Esophagus muscularis mucosa (tissue), 4 donors: Measurements from ENCODE around the gene CDC42EP3. TPM values are rescaled to one million over a fixed set of nuclear protein-coding genes. Genes with fewer than 3 reads are reported as not detected.

ENCODE experiments used
- DNase-seq: peaks from one replicate; pipeline ENCODE4 v3.0.0-alpha.2; 2017; ENCODE audit errors: extremely low spot score
- H3K27ac ChIP-seq, 4 donors: fragments of 200-600 bp; sonication (generic); replicated peaks in 1 of 4; 1 replicate in 3 of 4; 2 replicates in 1 of 4; pipeline ENCODE4 v1.5.1; 2016 to 2019; ENCODE audit warnings: mild to moderate bottlenecking in 1 of 4
- H3K27me3 ChIP-seq, 4 donors: fragments of 200-600 bp; sonication (generic); one replicate each; pipeline versions ENCODE4 v1.5.1 to v1.6.0; 2016 to 2019
- H3K36me3 ChIP-seq, 4 donors: fragments of 200-600 bp; sonication (generic); one replicate each; pipeline ENCODE4 v1.5.1; 2016 to 2019
- H3K4me1 ChIP-seq, 4 donors: fragments of 200-600 bp; sonication (generic); one replicate each; pipeline ENCODE4 v1.5.1; 2016 to 2019
- H3K4me3 ChIP-seq, 4 donors: fragments of 200-600 bp; sonication (generic); 1 replicate in 2 of 4; 2 replicates in 2 of 4; pipeline ENCODE4 v1.5.1; 2016 to 2019; ENCODE audit warnings: mild to moderate bottlenecking in 4 of 4, moderate library complexity in 1 of 4
- H3K9me3 ChIP-seq, 4 donors: fragments of 200-600 bp; sonication (generic); 1 replicate in 3 of 4; 2 replicates in 1 of 4; pipeline ENCODE4 v1.5.1; 2016 to 2019
- CTCF ChIP-seq, 3 experiments: fragments of 200-600 bp in 2 of 3; fragments of 450-650 bp in 1 of 3; sonication (generic) in 2 of 3; IDR thresholded peaks; one replicate each; pipeline ENCODE4 v1.5.1; 2017 to 2019; ENCODE audit warnings: antibody characterized with exemption in 3 of 3, mild to moderate bottlenecking in 2 of 3, moderate library complexity in 1 of 3
- EP300 ChIP-seq: sonication (generic); formaldehyde crosslinking; IDR thresholded peaks from one replicate; pipeline ENCODE4 v1.6.1; 2017; ENCODE audit warnings: antibody characterized with exemption
- POLR2A ChIP-seq: fragments of 450-650 bp; IDR thresholded peaks from one replicate; pipeline ENCODE4 v1.6.1; 2017; ENCODE audit warnings: antibody characterized with exemption, moderate library complexity, mild to moderate bottlenecking, low read depth
- POLR2AphosphoS5 ChIP-seq, 2 donors: sonication (generic); formaldehyde crosslinking; IDR thresholded peaks; one replicate each; pipeline ENCODE4 v1.6.1; 2017; ENCODE audit warnings: antibody characterized with exemption in 2 of 2
- WGBS: methylation state at CpG from one replicate; pipeline ENCODE4 v1.1.5; 2018; 5-methylcytosine and 5-hydroxymethylcytosine counted together
- intact Hi-C: fragments of 100-400 bp; cut with DNase I; formaldehyde crosslinking; loops from one replicate; pipeline ENCODE4 v1.15.1; 2023
- total RNA-seq, 4 donors: library from RNA; depleted of rRNA; stranded (reverse); fragments of >200 nt; gene quantifications; one replicate each; pipeline versions ENCODE4 v1.1.0 to v1.2.1, GENCODE V29; 2016

CDC42EP3 gene
- total RNA-seq, 4 donors from 2014 or later: 67.7 to 217 (median 112) TPM

DNA sequence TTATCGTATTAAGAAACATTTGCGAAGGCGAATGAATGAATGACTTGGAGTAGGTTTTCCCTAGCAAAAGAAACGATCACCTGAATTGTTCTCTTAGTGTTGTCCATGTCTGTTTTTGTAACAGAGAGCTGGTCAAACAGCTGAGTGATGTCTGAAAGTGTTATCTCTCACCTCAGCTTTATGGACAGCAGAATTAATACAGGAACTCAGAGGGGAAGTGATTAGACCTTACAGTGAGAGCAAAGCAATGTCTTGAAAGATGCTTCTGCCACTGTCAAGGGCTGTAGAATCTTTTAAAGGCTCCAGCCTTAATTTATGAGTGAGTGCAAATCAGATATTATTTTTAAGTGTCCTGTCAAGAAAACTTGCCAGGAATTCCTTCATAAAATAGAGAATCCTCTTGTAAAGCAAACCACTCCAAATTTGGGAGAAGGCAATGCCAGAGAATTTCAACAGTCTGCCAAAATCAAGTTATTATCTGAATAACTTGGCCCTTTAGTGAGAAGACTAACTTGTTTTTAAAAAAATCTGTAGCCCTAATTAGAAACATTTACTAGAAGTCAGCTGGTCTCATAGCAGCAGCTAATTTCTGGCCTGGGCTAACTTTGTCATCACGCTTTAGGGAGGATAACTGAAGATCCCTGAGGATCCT lies 60.7 kb downstream of the CDC42EP3 start:
- H3K4me1 ChIP-seq: peaks cover 24 to 50% (median 45%) of the 10 kb centered on the region in 4 donors
- TF ChIP-seq CTCF (IDR thresholded peaks at IDR 0.05): no peak
- no peak for TF ChIP-seq EP300
- no peak for TF ChIP-seq POLR2A
- TF ChIP-seq POLR2AphosphoS5 (IDR thresholded peaks at IDR 0.05): peak in 1 of 2 donors; percentile 17
- H3K36me3 ChIP-seq: no peaks in the 10 kb centered on the region
- 48% methylated on average over 5 of the region's 5 CpGs for WGBS
- H3K4me3 ChIP-seq: no peak overlapping the region
- intact Hi-C loops: no loop called here
- H3K27ac ChIP-seq: peak overlapping the region; percentile 60 to 75 (median 68)
- peaks cover 0 to 9% (median 3%) of the 10 kb centered on the region in 4 donors for H3K9me3 ChIP-seq
- no peak for DNase-seq
- H3K27me3 ChIP-seq: no peaks in the 10 kb centered on the region

DNA sequence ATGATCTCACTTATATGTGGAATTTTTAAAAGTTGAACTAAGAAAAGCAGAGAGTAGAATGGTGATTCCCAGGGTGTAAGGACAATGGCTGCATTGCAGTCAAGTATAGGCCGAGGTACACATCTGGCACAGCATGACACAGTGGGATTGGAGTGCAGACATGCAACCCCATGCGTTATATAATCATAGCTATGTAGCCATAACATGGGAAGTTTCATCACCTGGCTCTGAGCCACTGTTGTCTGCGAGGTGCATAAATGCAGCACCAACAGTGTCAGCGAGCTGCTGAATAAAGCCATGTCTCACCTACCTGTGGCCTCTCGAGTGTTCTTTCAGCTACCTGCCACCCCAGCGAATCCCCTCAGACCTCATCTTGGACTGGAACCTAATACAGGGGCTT lies 61.7 kb downstream of the CDC42EP3 start:
- TF ChIP-seq POLR2AphosphoS5 (IDR thresholded peaks at IDR 0.05): no peak
- no peak for TF ChIP-seq EP300
- TF ChIP-seq POLR2A: no peak
- TF ChIP-seq CTCF (IDR thresholded peaks at IDR 0.05): no peak
- Histone ChIP-seq H3K4me1 (peaks cover 24 to 47% (median 39%) of the 10 kb centered on the region in 4 donors), H3K36me3 (no peaks in the 10 kb centered on the region), H3K4me3 (no peak overlapping the region), H3K9me3 (peaks cover 0 to 9% (median 3%) of the 10 kb centered on the region in 4 donors), H3K27ac (no peak overlapping the region), H3K27me3 (no peaks in the 10 kb centered on the region)
- 96% methylated on average over 6 of the region's 6 CpGs for WGBS
- no peak for DNase-seq
- intact Hi-C loops: no loop called here

- Histone ChIP-seq H3K36me3 (no peaks in the 10 kb centered on the region), H3K4me1 (peaks cover 0 to under 1% (median 0%) of the 10 kb centered on the region in 4 donors), H3K4me3 (no peak overlapping the region), H3K27me3 (no peaks in the 10 kb centered on the region), H3K9me3 (peaks cover 0 to 9% (median 3%) of the 10 kb centered on the region in 4 donors), H3K27ac (no peak overlapping the region)
- intact Hi-C loops: no loop called here
- no peak for DNase-seq
- TF ChIP-seq POLR2AphosphoS5 (IDR thresholded peaks at IDR 0.05) (no peak), EP300 (no peak), CTCF (IDR thresholded peaks at IDR 0.05) (no peak), POLR2A (no peak)
Measured at GRCh38 chr2:37604716-37605115, 66.7 kb downstream of the CDC42EP3 start.

- no peak overlapping the region for H3K27ac ChIP-seq
- intact Hi-C loops: no loop called here
Measured at GRCh38 chr2:37602702-37603101, 68.7 kb downstream of the CDC42EP3 start.

More at GRCh38 chr2:37602702-37603101, 68.7 kb downstream of the CDC42EP3 start:
- peaks cover 0 to 9% (median 3%) of the 10 kb centered on the region in 4 donors for H3K9me3 ChIP-seq
- no peaks in the 10 kb centered on the region for H3K4me1 ChIP-seq
- H3K27me3 ChIP-seq: no peaks in the 10 kb centered on the region
- no peaks in the 10 kb centered on the region for H3K36me3 ChIP-seq
- TF ChIP-seq POLR2A: no peak
- TF ChIP-seq CTCF (IDR thresholded peaks at IDR 0.05): no peak
- TF ChIP-seq EP300: no peak
- no peak for TF ChIP-seq POLR2AphosphoS5 (IDR thresholded peaks at IDR 0.05)
- no peak overlapping the region for H3K4me3 ChIP-seq
- no peak for DNase-seq
